ENCODE results near the gene CIB2.

Gene CIB2

DNA sequence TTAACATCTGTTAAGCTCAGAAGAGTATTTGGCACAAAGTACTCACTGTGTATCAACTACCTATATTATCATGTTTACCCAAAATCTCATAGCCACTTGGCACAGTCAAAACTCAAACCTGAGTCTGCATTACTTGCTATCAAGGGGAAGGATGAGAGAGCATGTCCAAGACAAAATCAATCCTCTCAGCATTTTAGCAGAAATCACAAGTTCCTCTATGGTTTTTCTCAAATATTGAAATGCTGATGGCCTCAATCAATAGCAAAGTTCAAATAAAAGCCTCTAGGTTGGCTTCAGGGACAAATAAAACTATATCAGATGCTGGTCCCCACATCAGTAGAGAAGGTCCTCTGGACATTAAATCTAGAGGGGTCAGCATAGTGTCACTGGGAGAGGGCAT is 68.0 kb downstream of the CIB2 start:
- H3K27ac ChIP-seq (replicated peaks; ENCODE audit: low read length), result no peak overlapping the region
- no peak overlapping the region for H2BK15ac ChIP-seq (ENCODE audit: low read length)
- no peak overlapping the region for H3K4ac ChIP-seq (ENCODE audit: low read length)
- no peak overlapping the region for H4K91ac ChIP-seq (ENCODE audit: low read depth, low read length, poor library complexity)
- H2BK5ac ChIP-seq (ENCODE audit: low read length), result no peak overlapping the region
- no peak for DNase-seq (ENCODE audit: low spot score)
- H2BK12ac ChIP-seq (ENCODE audit: low read length), result no peak overlapping the region
- H4K8ac ChIP-seq (ENCODE audit: low read depth, low read length), result no peak overlapping the region
- no peaks in the 10 kb centered on the region for H3K79me1 ChIP-seq (ENCODE audit: low read depth, low read length)
- H2BK120ac ChIP-seq (ENCODE audit: low read depth, low read length), result no peak overlapping the region
- H3K14ac ChIP-seq (ENCODE audit: low read length), result no peak overlapping the region
- no peaks in the 10 kb centered on the region for H3K9me3 ChIP-seq (replicated peaks in 1 of 2; ENCODE audit: control insufficient read depth in 2 of 2, insufficient read depth in 1 of 2, low read depth in 1 of 2, low read length in 2 of 2)
- H3K4me3 ChIP-seq (ENCODE audit: low read length in 2 of 2), result no peak overlapping the region
- H2AFZ ChIP-seq (ENCODE audit: low read length), result no peak overlapping the region
- H3K27me3 ChIP-seq (ENCODE audit: control insufficient read depth in 3 of 3, insufficient read depth in 3 of 3, low read depth in 1 of 3, low read length in 3 of 3), result no peaks in the 10 kb centered on the region
- peaks cover 2 to 13% of the 10 kb centered on the region in 2 donors for H3K4me1 ChIP-seq (ENCODE audit: control insufficient read depth in 2 of 2, insufficient read depth in 1 of 2, low read depth in 1 of 2, low read length in 2 of 2)
- no peak overlapping the region for H2AK5ac ChIP-seq (ENCODE audit: low read depth, low read length)
- no peaks in the 10 kb centered on the region for H3K36me3 ChIP-seq (replicated peaks in 1 of 2; ENCODE audit: control insufficient read depth in 2 of 2, insufficient read depth in 2 of 2, low read length in 2 of 2)
- H3K23ac ChIP-seq (ENCODE audit: low read depth, low read length, poor library complexity), result no peak overlapping the region
- H3K9ac ChIP-seq (ENCODE audit: low read depth, low read length, poor library complexity), result no peak overlapping the region
- H3K18ac ChIP-seq (ENCODE audit: low read length), result no peak overlapping the region
- H3K4me2 ChIP-seq (ENCODE audit: insufficient read depth, low read length, poor library complexity, severe bottlenecking), result no peak overlapping the region

DNA sequence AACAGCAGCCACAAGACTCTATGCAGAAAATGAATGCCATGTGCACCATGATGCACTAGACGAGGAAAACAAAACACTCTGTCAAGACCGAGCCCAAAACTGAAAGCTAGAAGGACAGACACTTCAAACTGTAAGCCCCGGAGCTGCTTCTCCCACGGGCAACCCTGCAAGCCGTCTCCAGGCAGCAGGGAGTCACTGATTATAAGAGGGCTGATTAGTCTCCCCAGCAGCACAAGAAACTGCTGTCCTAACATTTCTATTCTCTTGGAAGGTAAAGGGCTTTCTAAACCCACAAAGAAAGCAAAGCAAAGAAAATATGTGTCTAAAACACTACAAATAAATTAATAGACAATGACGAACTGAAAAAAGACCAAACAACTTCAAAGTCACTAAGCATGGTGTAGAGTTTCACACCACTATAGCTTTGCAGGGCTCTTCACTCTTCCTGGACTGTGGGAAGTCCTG is 69.2 kb downstream of the CIB2 start:
- Histone ChIP-seq H3K4ac (ENCODE audit: low read length) (no peak overlapping the region), H4K8ac (ENCODE audit: low read depth, low read length) (no peak overlapping the region), H2AFZ (ENCODE audit: low read length) (peak overlapping the region; percentile 67), H3K14ac (ENCODE audit: low read length) (no peak overlapping the region), H3K9me3 (replicated peaks in 1 of 2; ENCODE audit: control insufficient read depth in 2 of 2, insufficient read depth in 1 of 2, low read depth in 1 of 2, low read length in 2 of 2) (no peaks in the 10 kb centered on the region), H2BK120ac (ENCODE audit: low read depth, low read length) (no peak overlapping the region), H2BK15ac (ENCODE audit: low read length) (no peak overlapping the region), H3K36me3 (replicated peaks in 1 of 2; ENCODE audit: control insufficient read depth in 2 of 2, insufficient read depth in 2 of 2, low read length in 2 of 2) (no peaks in the 10 kb centered on the region), H2AK5ac (ENCODE audit: low read depth, low read length) (no peak overlapping the region), H3K9ac (ENCODE audit: low read depth, low read length, poor library complexity) (no peak overlapping the region), H3K27ac (replicated peaks; ENCODE audit: low read length) (no peak overlapping the region), H3K18ac (ENCODE audit: low read length) (no peak overlapping the region), H2BK5ac (ENCODE audit: low read length) (no peak overlapping the region), H3K79me1 (ENCODE audit: low read depth, low read length) (no peaks in the 10 kb centered on the region), H3K4me1 (ENCODE audit: control insufficient read depth in 2 of 2, insufficient read depth in 1 of 2, low read depth in 1 of 2, low read length in 2 of 2) (peaks cover 2 to 12% of the 10 kb centered on the region in 2 donors), H2BK12ac (ENCODE audit: low read length) (no peak overlapping the region), H3K27me3 (ENCODE audit: control insufficient read depth in 3 of 3, insufficient read depth in 3 of 3, low read depth in 1 of 3, low read length in 3 of 3) (no peaks in the 10 kb centered on the region), H3K23ac (ENCODE audit: low read depth, low read length, poor library complexity) (no peak overlapping the region), H3K4me2 (ENCODE audit: insufficient read depth, low read length, poor library complexity, severe bottlenecking) (no peak overlapping the region), H3K4me3 (ENCODE audit: low read length in 2 of 2) (no peak overlapping the region), H4K91ac (ENCODE audit: low read depth, low read length, poor library complexity) (no peak overlapping the region)
- no CpG with 5 or more reads among the region's 6 CpGs for WGBS, 2 donors (ENCODE audit: extremely low coverage in 2 of 2, insufficient read length in 2 of 2, insufficient replicate concordance in 1 of 2)
- no peak for DNase-seq (ENCODE audit: low spot score)

DNA sequence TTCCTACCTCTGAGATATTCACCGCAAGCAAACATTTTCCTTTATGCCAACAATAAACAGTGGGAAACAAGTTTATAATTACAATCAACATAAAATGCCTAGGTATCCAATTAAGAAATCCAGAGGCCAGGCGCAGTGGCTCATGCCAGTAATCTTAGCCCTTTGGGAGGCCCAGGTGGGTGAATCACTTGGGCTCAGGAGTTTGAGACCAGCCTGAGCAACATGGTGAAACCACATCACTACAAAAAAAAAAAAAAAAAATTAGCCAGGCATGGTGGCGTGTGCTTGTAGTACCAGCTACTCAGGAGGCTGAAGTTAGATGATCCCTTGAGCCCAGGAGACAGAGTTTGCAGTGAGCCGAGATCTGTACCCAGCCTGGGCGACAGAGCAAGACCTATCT is 71.0 kb downstream of the CIB2 start:
- no peak for DNase-seq (ENCODE audit: low spot score)
- Histone ChIP-seq H2BK5ac (ENCODE audit: low read length) (no peak overlapping the region), H3K4me2 (ENCODE audit: insufficient read depth, low read length, poor library complexity, severe bottlenecking) (no peak overlapping the region), H2BK12ac (ENCODE audit: low read length) (no peak overlapping the region), H2AFZ (ENCODE audit: low read length) (no peak overlapping the region), H3K27ac (replicated peaks; ENCODE audit: low read length) (no peak overlapping the region), H4K8ac (ENCODE audit: low read depth, low read length) (no peak overlapping the region), H2BK15ac (ENCODE audit: low read length) (no peak overlapping the region), H3K18ac (ENCODE audit: low read length) (no peak overlapping the region), H4K91ac (ENCODE audit: low read depth, low read length, poor library complexity) (no peak overlapping the region), H3K36me3 (replicated peaks in 1 of 2; ENCODE audit: control insufficient read depth in 2 of 2, insufficient read depth in 2 of 2, low read length in 2 of 2) (no peaks in the 10 kb centered on the region), H3K79me1 (ENCODE audit: low read depth, low read length) (no peaks in the 10 kb centered on the region), H3K4me1 (ENCODE audit: control insufficient read depth in 2 of 2, insufficient read depth in 1 of 2, low read depth in 1 of 2, low read length in 2 of 2) (peaks cover 9 to 13% of the 10 kb centered on the region in 2 donors), H2AK5ac (ENCODE audit: low read depth, low read length) (no peak overlapping the region), H3K9ac (ENCODE audit: low read depth, low read length, poor library complexity) (no peak overlapping the region), H3K9me3 (replicated peaks in 1 of 2; ENCODE audit: control insufficient read depth in 2 of 2, insufficient read depth in 1 of 2, low read depth in 1 of 2, low read length in 2 of 2) (no peaks in the 10 kb centered on the region), H3K4ac (ENCODE audit: low read length) (no peak overlapping the region), H3K14ac (ENCODE audit: low read length) (no peak overlapping the region), H3K23ac (ENCODE audit: low read depth, low read length, poor library complexity) (no peak overlapping the region), H2BK120ac (ENCODE audit: low read depth, low read length) (no peak overlapping the region), H3K4me3 (ENCODE audit: low read length in 2 of 2) (no peak overlapping the region), H3K27me3 (ENCODE audit: control insufficient read depth in 3 of 3, insufficient read depth in 3 of 3, low read depth in 1 of 3, low read length in 3 of 3) (no peaks in the 10 kb centered on the region)
- no CpG with 5 or more reads among the region's 5 CpGs for WGBS, 2 donors (ENCODE audit: extremely low coverage in 2 of 2, insufficient read length in 2 of 2, insufficient replicate concordance in 1 of 2)

DNA sequence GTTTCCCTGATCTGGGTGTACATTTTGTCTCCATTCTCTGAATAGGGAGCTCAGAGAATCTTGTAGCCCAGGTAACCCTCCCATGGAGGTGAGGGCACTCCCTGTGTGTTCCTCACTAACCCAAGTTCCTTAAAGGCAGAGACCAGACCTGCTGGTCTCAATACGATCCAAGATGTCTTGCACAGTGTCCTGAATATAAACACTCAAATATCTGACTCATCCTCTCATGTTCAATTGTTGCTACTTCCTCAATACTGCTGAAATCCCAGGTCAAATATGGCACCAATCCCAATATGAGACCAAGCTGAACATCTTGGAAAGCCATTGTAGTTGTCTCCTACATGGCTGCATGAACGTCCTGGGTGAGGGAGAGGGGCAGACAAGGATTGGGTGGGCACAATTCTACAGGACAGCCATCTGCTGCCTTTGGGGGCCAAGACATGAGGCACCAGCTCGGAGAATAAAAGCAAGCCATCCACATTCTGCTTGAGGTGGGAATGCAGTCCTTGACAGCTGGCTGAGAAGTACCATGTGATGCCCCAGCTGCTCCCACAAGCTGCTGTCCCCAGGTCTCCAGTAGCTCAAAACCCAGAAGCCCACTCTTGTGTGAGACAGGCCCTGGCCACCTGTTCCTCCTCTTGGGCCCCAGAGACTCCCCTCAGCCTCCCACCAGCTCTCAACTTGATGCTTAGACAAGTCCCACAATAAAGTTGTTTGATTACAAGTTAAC is 72.0 kb downstream of the CIB2 start:
- Histone ChIP-seq H3K9ac (ENCODE audit: low read depth, low read length, poor library complexity) (no peak overlapping the region), H2BK15ac (ENCODE audit: low read length) (no peak overlapping the region), H3K23ac (ENCODE audit: low read depth, low read length, poor library complexity) (no peak overlapping the region), H2AK5ac (ENCODE audit: low read depth, low read length) (no peak overlapping the region), H3K79me1 (ENCODE audit: low read depth, low read length) (no peaks in the 10 kb centered on the region), H3K4me1 (ENCODE audit: control insufficient read depth in 2 of 2, insufficient read depth in 1 of 2, low read depth in 1 of 2, low read length in 2 of 2) (peaks cover 9% of the 10 kb centered on the region in 2 donors), H3K27ac (replicated peaks; ENCODE audit: low read length) (no peak overlapping the region), H4K91ac (ENCODE audit: low read depth, low read length, poor library complexity) (no peak overlapping the region), H3K36me3 (replicated peaks in 1 of 2; ENCODE audit: control insufficient read depth in 2 of 2, insufficient read depth in 2 of 2, low read length in 2 of 2) (no peaks in the 10 kb centered on the region), H3K18ac (ENCODE audit: low read length) (no peak overlapping the region), H4K8ac (ENCODE audit: low read depth, low read length) (no peak overlapping the region), H3K4ac (ENCODE audit: low read length) (no peak overlapping the region), H2BK5ac (ENCODE audit: low read length) (no peak overlapping the region), H2BK120ac (ENCODE audit: low read depth, low read length) (no peak overlapping the region), H3K27me3 (ENCODE audit: control insufficient read depth in 3 of 3, insufficient read depth in 3 of 3, low read depth in 1 of 3, low read length in 3 of 3) (no peaks in the 10 kb centered on the region), H3K4me3 (ENCODE audit: low read length in 2 of 2) (no peak overlapping the region), H3K9me3 (replicated peaks in 1 of 2; ENCODE audit: control insufficient read depth in 2 of 2, insufficient read depth in 1 of 2, low read depth in 1 of 2, low read length in 2 of 2) (no peaks in the 10 kb centered on the region), H3K14ac (ENCODE audit: low read length) (no peak overlapping the region), H3K4me2 (ENCODE audit: insufficient read depth, low read length, poor library complexity, severe bottlenecking) (no peak overlapping the region), H2AFZ (ENCODE audit: low read length) (no peak overlapping the region), H2BK12ac (ENCODE audit: low read length) (no peak overlapping the region)
- no CpG with 5 or more reads among the region's 3 CpGs for WGBS, 2 donors (ENCODE audit: extremely low coverage in 2 of 2, insufficient read length in 2 of 2, insufficient replicate concordance in 1 of 2)
- DNase-seq (ENCODE audit: low spot score), result no peak

All from neuronal stem cell (in vitro differentiated cells).